Thyroid gland (tissue), 4 donors: Measurements from ENCODE around the gene ACVR1. TPM values are rescaled to one million over a fixed set of nuclear protein-coding genes. Genes with fewer than 3 reads are reported as not detected.

Experiments
- DNase-seq, 2 donors: peaks; one replicate each; pipeline ENCODE4 v3.0.0-alpha.2; 2019
- H3K27ac ChIP-seq, 3 donors: fragments of 200-600 bp; sonication (generic); 1 replicate in 2 of 3; 2 replicates in 1 of 3; pipeline ENCODE4 v1.5.1; 2016 to 2019; ENCODE audit warnings: mild to moderate bottlenecking in 1 of 3, moderate library complexity in 1 of 3
- H3K27me3 ChIP-seq: fragments of 200-600 bp; sonication (generic); one replicate; pipeline ENCODE4 v1.5.1; 2019
- H3K36me3 ChIP-seq, 2 donors: fragments of 200-600 bp; sonication (generic); one replicate each; pipeline ENCODE4 v1.5.1; 2016 to 2019
- H3K4me1 ChIP-seq, 2 donors: fragments of 200-600 bp; sonication (generic); one replicate each; pipeline ENCODE4 v1.5.1; 2017 to 2019
- H3K4me3 ChIP-seq, 3 donors: fragments of 200-600 bp; sonication (generic); replicated peaks in 1 of 3; 1 replicate in 2 of 3; 2 replicates in 1 of 3; pipeline ENCODE4 v1.5.1; 2016; ENCODE audit warnings: mild to moderate bottlenecking in 1 of 3
- H3K9me3 ChIP-seq: fragments of 200-600 bp; sonication (generic); one replicate; pipeline ENCODE4 v1.5.1; 2017
- CTCF ChIP-seq, 6 experiments: fragments of 200-600 bp in 3 of 6; fragments of 450-650 bp in 3 of 6; sonication (generic) in 3 of 6; IDR thresholded peaks; one replicate each; pipeline ENCODE4 v1.5.1; 2016 to 2019; ENCODE audit warnings: antibody characterized with exemption in 6 of 6, mild to moderate bottlenecking in 2 of 6, inconsistent platforms in 1 of 6, moderate library complexity in 1 of 6
- POLR2A ChIP-seq, 2 donors: fragments of 450-650 bp; IDR thresholded peaks; one replicate each; pipeline ENCODE4 v1.6.1; 2017; ENCODE audit warnings: antibody characterized with exemption in 2 of 2, mild to moderate bottlenecking in 2 of 2, moderate library complexity in 1 of 2
- WGBS, 2 donors: methylation state at CpG; one replicate each; pipeline ENCODE4 v1.1.5; 2017; 5-methylcytosine and 5-hydroxymethylcytosine counted together
- intact Hi-C: fragments of 100-400 bp; cut with DNase I; formaldehyde crosslinking; loops from one replicate; pipeline ENCODE4 v1.15.1; 2023
- total RNA-seq, 4 donors: library from RNA; depleted of rRNA; stranded (reverse); fragments of >200 nt; gene quantifications; one replicate each; pipeline ENCODE4 v1.2.3, GENCODE V29; 2016

The ACVR1 gene
- total RNA-seq = 10 to 100 TPM; 42.7 to 55.8 (median 46.3) TPM

- H3K27ac ChIP-seq = peak within 1 kb of the TSS; percentile 92 to 97 (median 97)
- TF ChIP-seq POLR2A (IDR thresholded peaks at IDR 0.05) (peak in 1 of 2 donors; percentile 79), CTCF (IDR thresholded peaks at IDR 0.05) (peak in 3 of 6 experiments; percentile 52 to 59 (median 55))
- H3K4me3 ChIP-seq = peak within 1 kb of the TSS; percentile 20 to 60 (median 56)
- H3K27me3 ChIP-seq = no peaks in the 10 kb centered on the region
- WGBS, 2 donors = 1% methylated on average over 16 to 20 of the region's 85 CpGs
- peaks cover 3% of the 10 kb centered on the region for H3K9me3 ChIP-seq
- H3K36me3 ChIP-seq = no peaks in the 10 kb centered on the region
- peak; percentile 97 to 98 for DNase-seq
- intact Hi-C loops = loop anchor here (5.0 kb wide), 1 partner anchor 94 kb away; no protein-coding TSS in a partner anchor
- peaks cover 17 to 32% of the 10 kb centered on the region in 2 donors for H3K4me1 ChIP-seq
Observed at GRCh38 chr2:157876066-157876785, at the start of gene ACVR1. TSS of gene ACVR1 (minus strand) at chr2:157876330. CDS start at chr2:157799493, 76,837 bp downstream.

- intact Hi-C loops = no loop called here
- Histone ChIP-seq H3K4me1 (no peaks in the 10 kb centered on the region), H3K36me3 (no peaks in the 10 kb centered on the region), H3K27me3 (no peaks in the 10 kb centered on the region), H3K4me3 (no peak overlapping the region), H3K27ac (no peak overlapping the region), H3K9me3 (no peaks in the 10 kb centered on the region)
- TF ChIP-seq CTCF (IDR thresholded peaks at IDR 0.05) (no peak), POLR2A (IDR thresholded peaks at IDR 0.05) (no peak)
- 77 to 79% methylated on average over 3 of the region's 3 CpGs for WGBS, 2 donors
- no peak for DNase-seq
Observed at GRCh38 chr2:157925071-157925470, 48.9 kb upstream of the ACVR1 start.

- intact Hi-C loops = no loop called here
- WGBS, 2 donors = 78 to 80% methylated on average over 5 of the region's 5 CpGs
Observed at GRCh38 chr2:157923598-157924217, 47.6 kb upstream of the ACVR1 start.

GRCh38 chr2:157922815-157923214 lies 46.7 kb upstream of the ACVR1 start:
- DNase-seq = no peak
- H3K36me3 ChIP-seq = no peaks in the 10 kb centered on the region
- H3K4me3 ChIP-seq = no peak overlapping the region
- H3K27me3 ChIP-seq = no peaks in the 10 kb centered on the region
- 91 to 95% methylated on average over 1 of the region's 1 CpG for WGBS, 2 donors
- H3K27ac ChIP-seq = no peak overlapping the region
- TF ChIP-seq CTCF (IDR thresholded peaks at IDR 0.05) = no peak
- no peak for TF ChIP-seq POLR2A (IDR thresholded peaks at IDR 0.05)
- H3K4me1 ChIP-seq = no peaks in the 10 kb centered on the region
- intact Hi-C loops = no loop called here
- no peaks in the 10 kb centered on the region for H3K9me3 ChIP-seq

More at GRCh38 chr2:157923598-157924217, 47.6 kb upstream of the ACVR1 start:
- TF ChIP-seq POLR2A (IDR thresholded peaks at IDR 0.05) (no peak), CTCF (IDR thresholded peaks at IDR 0.05) (no peak)
- no peaks in the 10 kb centered on the region for H3K4me1 ChIP-seq
- no peaks in the 10 kb centered on the region for H3K36me3 ChIP-seq
- H3K27ac ChIP-seq = no peak overlapping the region
- no peak for DNase-seq
- no peaks in the 10 kb centered on the region for H3K27me3 ChIP-seq
- no peak overlapping the region for H3K4me3 ChIP-seq
- H3K9me3 ChIP-seq = no peaks in the 10 kb centered on the region

- H3K4me1 ChIP-seq = no peaks in the 10 kb centered on the region
- H3K27ac ChIP-seq = no peak overlapping the region
- TF ChIP-seq POLR2A (IDR thresholded peaks at IDR 0.05) (no peak), CTCF (IDR thresholded peaks at IDR 0.05) (no peak)
- no peak for DNase-seq
- WGBS, 2 donors = 88 to 92% methylated on average over 5 of the region's 5 CpGs
- no peaks in the 10 kb centered on the region for H3K9me3 ChIP-seq
- no peaks in the 10 kb centered on the region for H3K27me3 ChIP-seq
- intact Hi-C loops = no loop called here
- no peaks in the 10 kb centered on the region for H3K36me3 ChIP-seq
- no peak overlapping the region for H3K4me3 ChIP-seq
Observed at GRCh38 chr2:157922336-157922735, 46.2 kb upstream of the ACVR1 start.
